COR-L47 (cell line): ENCODE measurements around the gene SLC2A10.

Experiments used
- DNase-seq: peaks from one replicate; lab custom pipeline; 2025; lab: John Stamatoyannopoulos, UW

The SLC2A10 gene

GRCh38 chr20:46703435-46703834 is 6.0 kb upstream of the SLC2A10 start:
- DNase-seq: no peak

GRCh38 chr20:46704714-46705377 is 4.6 kb upstream of the SLC2A10 start:
- no peak for DNase-seq

GRCh38 chr20:46705378-46705729 is 4.1 kb upstream of the SLC2A10 start:
- DNase-seq: no peak

- DNase-seq: no peak
Observed at GRCh38 chr20:46706242-46706641, 3.2 kb upstream of the SLC2A10 start.

- DNase-seq: no peak
Observed at GRCh38 chr20:46708172-46708860, 1.1 kb upstream of the SLC2A10 start.

GRCh38 chr20:46709055-46709458 is 392 bp upstream of the SLC2A10 start:
- DNase-seq: no peak

GRCh38 chr20:46710153-46710913 is 884 bp downstream of the SLC2A10 start:
- DNase-seq: no peak

- DNase-seq: no peak
Observed at GRCh38 chr20:46712056-46712636, 2.7 kb downstream of the SLC2A10 start.

GRCh38 chr20:46713957-46714834 is 4.7 kb downstream of the SLC2A10 start:
- DNase-seq: no peak

GRCh38 chr20:46715292-46715756 is 5.9 kb downstream of the SLC2A10 start:
- DNase-seq: no peak

- DNase-seq: no peak
Observed at GRCh38 chr20:46717818-46718541, 8.5 kb downstream of the SLC2A10 start.

GRCh38 chr20:46720019-46720418 is 10.6 kb downstream of the SLC2A10 start:
- DNase-seq: no peak

- no peak for DNase-seq
Observed at GRCh38 chr20:46720776-46721425, 11.5 kb downstream of the SLC2A10 start.

- DNase-seq: no peak
Observed at GRCh38 chr20:46721476-46721875, 12.0 kb downstream of the SLC2A10 start.

GRCh38 chr20:46722450-46722849 is 13.0 kb downstream of the SLC2A10 start:
- DNase-seq: no peak

- no peak for DNase-seq
Observed at GRCh38 chr20:46723039-46723438, 13.6 kb downstream of the SLC2A10 start.

GRCh38 chr20:46724343-46724959 is 15.0 kb downstream of the SLC2A10 start:
- no peak for DNase-seq

- no peak for DNase-seq
Observed at GRCh38 chr20:46725186-46726165, 16.0 kb downstream of the SLC2A10 start.

GRCh38 chr20:46731770-46732169 is 22.3 kb downstream of the SLC2A10 start:
- no peak for DNase-seq
